Gastrocnemius medialis (tissue), 4 donors: ENCODE measurements around the gene LZTFL1.

ENCODE experiments used
- POLR2A ChIP-seq, 2 donors: fragments of 450-650 bp; IDR thresholded peaks; one replicate each; pipeline ENCODE4 v1.6.1; 2017; ENCODE audit warnings: antibody characterized with exemption in 2 of 2, mild to moderate bottlenecking in 2 of 2, moderate library complexity in 2 of 2
- TF ChIP-seq, protein P1 (sequence below), 5 experiments: fragments of 450-650 bp in 3 of 5; fragments of 200-600 bp in 2 of 5; sonication (generic) in 2 of 5; IDR thresholded peaks in 4 of 5; conservative IDR thresholded peaks in 1 of 5; 1 replicate in 4 of 5; 2 replicates in 1 of 5; pipeline ENCODE4 v1.5.1; 2016 to 2019; ENCODE audit warnings: antibody characterized with exemption in 5 of 5, mild to moderate bottlenecking in 3 of 5, moderate library complexity in 3 of 5

DNA sequence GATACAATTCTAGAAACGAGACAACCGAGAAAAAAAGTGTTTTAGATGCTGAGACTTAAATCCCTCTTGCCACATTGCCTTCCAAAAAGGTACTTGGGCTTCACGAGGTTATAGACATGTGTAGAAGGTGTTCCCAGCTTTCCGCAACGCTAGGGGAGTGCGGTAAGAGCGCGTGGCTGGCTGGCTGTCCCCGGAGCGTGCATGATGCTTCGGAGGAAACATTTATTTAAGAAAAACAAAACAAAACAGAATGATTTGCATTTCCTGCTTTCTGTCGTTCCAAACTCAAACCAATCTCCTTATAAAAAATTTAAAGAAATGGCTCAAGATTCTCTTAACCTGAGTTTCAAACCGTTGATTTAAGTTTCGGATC is 46.4 kb downstream of the LZTFL1 start:
- TF ChIP-seq, protein P1, sequence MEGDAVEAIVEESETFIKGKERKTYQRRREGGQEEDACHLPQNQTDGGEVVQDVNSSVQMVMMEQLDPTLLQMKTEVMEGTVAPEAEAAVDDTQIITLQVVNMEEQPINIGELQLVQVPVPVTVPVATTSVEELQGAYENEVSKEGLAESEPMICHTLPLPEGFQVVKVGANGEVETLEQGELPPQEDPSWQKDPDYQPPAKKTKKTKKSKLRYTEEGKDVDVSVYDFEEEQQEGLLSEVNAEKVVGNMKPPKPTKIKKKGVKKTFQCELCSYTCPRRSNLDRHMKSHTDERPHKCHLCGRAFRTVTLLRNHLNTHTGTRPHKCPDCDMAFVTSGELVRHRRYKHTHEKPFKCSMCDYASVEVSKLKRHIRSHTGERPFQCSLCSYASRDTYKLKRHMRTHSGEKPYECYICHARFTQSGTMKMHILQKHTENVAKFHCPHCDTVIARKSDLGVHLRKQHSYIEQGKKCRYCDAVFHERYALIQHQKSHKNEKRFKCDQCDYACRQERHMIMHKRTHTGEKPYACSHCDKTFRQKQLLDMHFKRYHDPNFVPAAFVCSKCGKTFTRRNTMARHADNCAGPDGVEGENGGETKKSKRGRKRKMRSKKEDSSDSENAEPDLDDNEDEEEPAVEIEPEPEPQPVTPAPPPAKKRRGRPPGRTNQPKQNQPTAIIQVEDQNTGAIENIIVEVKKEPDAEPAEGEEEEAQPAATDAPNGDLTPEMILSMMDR (IDR thresholded peaks at IDR 0.05 in 4 of 5, conservative IDR thresholded peaks at IDR 0.05 in 1 of 5) = no peak
- TF ChIP-seq POLR2A (IDR thresholded peaks at IDR 0.05) = no peak
